ENCODE measurements around the gene BIK. TPM values are rescaled to one million over a fixed set of nuclear protein-coding genes. Genes with fewer than 3 reads are reported as not detected.
A peak's percentile ranks its signal among the peaks of the same experiment; 100 is the strongest.

Gene BIK
- total RNA-seq, result not detected
- long read RNA-seq, result 0 reads

GRCh38 chr22:43110444-43110926, at the start of gene BIK:
TSS of gene BIK (plus strand) at chr22:43110750. CDS start at chr22:43124023, 13,273 bp downstream.
- DNase-seq (ENCODE audit: low spot score), result no peak

- no peak for DNase-seq (ENCODE audit: low spot score)
These were observed 44.4 kb upstream of the BIK start for GRCh38 chr22:43066134-43066533.

GRCh38 chr22:43066844-43067385, 43.6 kb upstream of the BIK start:
- no peak for DNase-seq (ENCODE audit: low spot score)

GRCh38 chr22:43077121-43077877, 33.3 kb upstream of the BIK start:
- DNase-seq (ENCODE audit: low spot score), result no peak

- no peak for DNase-seq (ENCODE audit: low spot score)
These were observed 32.0 kb upstream of the BIK start for GRCh38 chr22:43078522-43078921.

- DNase-seq (ENCODE audit: low spot score), result no peak
These were observed 30.8 kb upstream of the BIK start for GRCh38 chr22:43079742-43080141.

- no peak for DNase-seq (ENCODE audit: low spot score)
These were observed 29.9 kb upstream of the BIK start for GRCh38 chr22:43080616-43081015.

GRCh38 chr22:43081968-43082367, 28.6 kb upstream of the BIK start:
- no peak for DNase-seq (ENCODE audit: low spot score)

- no peak for DNase-seq (ENCODE audit: low spot score)
These were observed 24.6 kb upstream of the BIK start for GRCh38 chr22:43085658-43086606.

GRCh38 chr22:43088627-43088983, 21.9 kb upstream of the BIK start:
- DNase-seq (ENCODE audit: low spot score), result no peak

- DNase-seq (ENCODE audit: low spot score), result peak; percentile 97
These were observed 21.4 kb upstream of the BIK start, which contains the start of gene TTLL1 for GRCh38 chr22:43088984-43089717. TSS of gene TTLL1 (minus strand) at chr22:43089391. CDS start at chr22:43075586, 13,805 bp downstream.

- no peak for DNase-seq (ENCODE audit: low spot score)
These were observed 20.3 kb upstream of the BIK start for GRCh38 chr22:43090130-43090789.

- no peak for DNase-seq (ENCODE audit: low spot score)
These were observed 18.5 kb upstream of the BIK start for GRCh38 chr22:43092085-43092484.

- no peak for DNase-seq (ENCODE audit: low spot score)
These were observed 16.5 kb upstream of the BIK start for GRCh38 chr22:43094085-43094484.

- DNase-seq (ENCODE audit: low spot score), result no peak
These were observed 16.0 kb upstream of the BIK start for GRCh38 chr22:43094551-43094950.

GRCh38 chr22:43096420-43096819, 14.1 kb upstream of the BIK start:
- no peak for DNase-seq (ENCODE audit: low spot score)

- DNase-seq (ENCODE audit: low spot score), result no peak
These were observed 12.2 kb upstream of the BIK start for GRCh38 chr22:43098356-43098755.

- no peak for DNase-seq (ENCODE audit: low spot score)
These were observed 11.5 kb upstream of the BIK start for GRCh38 chr22:43099095-43099494.

GRCh38 chr22:43100225-43100624, 10.3 kb upstream of the BIK start:
- DNase-seq (ENCODE audit: low spot score), result no peak

GRCh38 chr22:43101306-43101705, 9.2 kb upstream of the BIK start:
- no peak for DNase-seq (ENCODE audit: low spot score)
